ENCODE results near the gene GMPPA.

GMPPA gene

GRCh38 chr2:219468410-219469185, 30.1 kb upstream of the GMPPA start:
- no peak for DNase-seq

- DNase-seq: no peak
These were observed 29.4 kb upstream of the GMPPA start for GRCh38 chr2:219469186-219469724.

GRCh38 chr2:219470429-219470828, 28.3 kb upstream of the GMPPA start:
- DNase-seq: no peak

GRCh38 chr2:219471476-219472371, 27.0 kb upstream of the GMPPA start:
- no peak for DNase-seq

GRCh38 chr2:219472629-219473187, 26.0 kb upstream of the GMPPA start:
- no peak for DNase-seq

GRCh38 chr2:219473511-219473910, 25.2 kb upstream of the GMPPA start:
- DNase-seq: no peak

GRCh38 chr2:219474285-219475060, 24.2 kb upstream of the GMPPA start:
- no peak for DNase-seq

- DNase-seq: no peak
These were observed 23.4 kb upstream of the GMPPA start for GRCh38 chr2:219475278-219475677.

- peak; percentile 84 for DNase-seq
These were observed 22.7 kb upstream of the GMPPA start for GRCh38 chr2:219475697-219476651.

- DNase-seq: no peak
These were observed 22.0 kb upstream of the GMPPA start for GRCh38 chr2:219476652-219477151.

- no peak for DNase-seq
These were observed 21.5 kb upstream of the GMPPA start for GRCh38 chr2:219477179-219477578.

GRCh38 chr2:219477815-219478214, 20.9 kb upstream of the GMPPA start:
- no peak for DNase-seq

GRCh38 chr2:219478916-219479315, 19.8 kb upstream of the GMPPA start:
- no peak for DNase-seq

GRCh38 chr2:219480004-219480403, 18.7 kb upstream of the GMPPA start:
- DNase-seq: no peak

GRCh38 chr2:219482674-219483405, 15.9 kb upstream of the GMPPA start:
- no peak for DNase-seq

- DNase-seq: no peak
These were observed 15.0 kb upstream of the GMPPA start for GRCh38 chr2:219483451-219484342.

GRCh38 chr2:219484343-219485200, 14.1 kb upstream of the GMPPA start:
- no peak for DNase-seq

- DNase-seq: no peak
These were observed 13.5 kb upstream of the GMPPA start for GRCh38 chr2:219485201-219485580.
